H7 (cell line): ENCODE data around the gene THEMIS. TPM values are rescaled to one million over a fixed set of nuclear protein-coding genes. Genes with fewer than 3 reads are reported as not detected.

Source experiments
- DNase-seq: peaks from one replicate; pipeline ENCODE4 v3.0.0; 2012
- H3K27me3 ChIP-seq: 2 replicates; pipeline ENCODE4 v1.6.0; 2011; ENCODE audit warnings: mild to moderate bottlenecking, low read length; ENCODE audit not compliant: control insufficient read depth, insufficient read depth
- H3K36me3 ChIP-seq: replicated peaks from 2 replicates; pipeline ENCODE4 v1.5.1; 2011; ENCODE audit warnings: low read length; ENCODE audit not compliant: control insufficient read depth, insufficient read depth
- H3K4me3 ChIP-seq: 2 replicates; pipeline ENCODE4 v1.5.1; 2011; ENCODE audit warnings: low read depth, mild to moderate bottlenecking, control low read depth, low read length, moderate library complexity; ENCODE audit not compliant: insufficient read depth
- total RNA-seq: library from RNA; depleted of rRNA; stranded (reverse); fragments of >200 nt; shearing (Covaris generic); gene quantifications from 2 replicates; pipeline ENCODE4 v1.2.3, GENCODE V29; 2014

The THEMIS gene
- total RNA-seq, 1 experiment from 2014 or later, result not detected

DNA sequence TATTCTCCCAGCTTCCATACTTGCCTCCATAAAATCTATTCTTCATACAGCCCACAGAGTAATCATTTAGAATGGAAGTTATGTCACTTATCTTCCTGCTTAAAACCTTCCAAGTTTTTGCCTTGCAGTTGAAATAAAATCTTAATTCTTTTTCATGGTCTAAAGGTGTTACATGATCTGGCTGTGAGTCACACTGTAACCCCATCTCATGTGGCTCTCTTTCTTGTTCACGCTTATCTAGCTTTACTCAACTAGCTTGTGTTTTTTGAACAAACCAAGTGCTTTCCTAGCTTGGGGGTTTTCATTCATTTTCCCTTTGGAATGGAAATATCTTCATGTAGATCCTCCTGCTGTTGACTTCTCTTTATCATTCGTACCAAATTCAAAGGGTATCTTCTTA lies 23.6 kb upstream of the THEMIS start:
- Histone ChIP-seq H3K36me3 (no peaks in the 10 kb centered on the region), H3K4me3 (no peak overlapping the region), H3K27me3 (no peaks in the 10 kb centered on the region)
- DNase-seq, result no peak

DNA sequence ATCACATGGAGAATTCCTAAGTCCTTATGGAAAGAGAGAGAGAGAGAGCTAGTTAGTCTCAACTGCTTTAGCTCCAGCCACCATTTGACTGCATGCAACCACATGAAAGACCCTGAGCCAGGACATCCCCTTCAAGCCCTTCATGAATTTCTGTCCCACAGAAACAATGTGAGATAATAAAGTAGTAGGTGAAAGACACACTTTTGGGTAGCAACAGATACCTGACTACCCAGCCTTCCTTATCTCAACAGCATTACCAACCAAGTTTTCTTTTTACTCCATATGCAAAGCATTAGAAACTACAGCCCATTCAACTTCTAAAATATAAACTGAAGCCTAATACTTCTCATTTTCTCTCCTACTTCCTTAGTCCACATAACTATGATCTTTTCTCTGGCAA lies 23.2 kb upstream of the THEMIS start:
- Histone ChIP-seq H3K36me3 (no peaks in the 10 kb centered on the region), H3K4me3 (no peak overlapping the region), H3K27me3 (no peaks in the 10 kb centered on the region)
- no peak for DNase-seq

DNA sequence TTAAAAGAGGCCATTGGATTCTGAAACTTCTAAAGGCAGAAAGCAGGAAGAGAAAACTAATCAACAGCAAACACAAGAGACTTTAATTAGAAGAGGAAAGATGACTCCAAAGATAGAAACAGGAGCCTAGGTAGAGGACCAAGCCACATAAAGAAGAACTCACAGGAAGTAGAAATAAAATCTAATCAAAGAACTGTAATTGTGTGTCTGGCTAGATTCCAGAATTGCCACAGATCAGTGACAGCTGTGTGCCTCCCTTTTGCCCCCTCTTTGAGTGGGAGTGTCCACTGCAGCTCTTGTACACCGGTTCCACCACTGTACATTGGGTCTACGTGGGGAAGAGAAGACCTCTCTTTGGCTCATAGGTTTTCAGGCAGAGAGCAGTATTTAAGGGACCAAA lies 22.3 kb upstream of the THEMIS start:
- Histone ChIP-seq H3K36me3 (no peaks in the 10 kb centered on the region), H3K27me3 (no peaks in the 10 kb centered on the region), H3K4me3 (no peak overlapping the region)
- DNase-seq, result no peak

DNA sequence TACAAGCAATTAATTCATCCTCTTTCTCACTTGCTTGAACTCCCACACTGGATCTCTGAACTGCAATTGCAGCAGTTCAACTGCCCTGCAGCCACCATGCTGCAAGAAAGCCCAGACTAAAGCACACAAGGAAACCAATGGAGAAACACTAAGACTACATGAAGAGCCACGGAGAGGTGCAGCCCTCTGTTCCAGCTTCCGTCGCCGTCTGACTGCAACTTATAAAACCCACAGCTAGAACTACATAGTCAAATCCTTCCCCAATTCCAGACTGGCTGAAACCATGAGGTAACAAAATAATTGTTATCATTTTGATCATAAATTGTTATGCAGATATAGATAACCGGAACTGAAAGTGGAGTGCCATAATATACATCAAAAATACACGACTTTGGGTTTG lies 21.1 kb upstream of the THEMIS start:
- no peak for DNase-seq

DNA sequence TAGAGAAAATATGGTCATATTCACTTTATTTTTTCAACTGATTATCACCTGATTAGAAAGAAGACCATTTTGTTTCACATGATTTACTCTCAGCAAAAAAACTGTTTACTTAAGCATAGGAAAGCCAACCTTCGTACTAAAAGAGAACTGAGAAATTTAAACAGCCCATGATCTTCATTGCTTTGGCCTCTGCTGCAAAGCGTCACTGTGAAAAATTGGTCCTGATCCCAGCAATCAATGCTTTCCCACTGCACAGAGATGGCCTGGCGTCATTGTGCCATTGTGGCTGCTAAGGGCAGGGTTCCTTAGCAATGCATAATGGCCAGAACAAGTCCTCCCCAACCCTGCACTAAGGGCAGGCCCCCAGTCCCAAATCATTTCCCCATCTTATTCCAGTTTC lies 19.9 kb upstream of the THEMIS start:
- no peak for DNase-seq
- Histone ChIP-seq H3K4me3 (no peak overlapping the region), H3K36me3 (no peaks in the 10 kb centered on the region), H3K27me3 (no peaks in the 10 kb centered on the region)

More for the DNA sequence above, 21.1 kb upstream of the THEMIS start:
- no peak overlapping the region for H3K4me3 ChIP-seq
- H3K27me3 ChIP-seq, result no peaks in the 10 kb centered on the region
- H3K36me3 ChIP-seq, result no peaks in the 10 kb centered on the region

DNA sequence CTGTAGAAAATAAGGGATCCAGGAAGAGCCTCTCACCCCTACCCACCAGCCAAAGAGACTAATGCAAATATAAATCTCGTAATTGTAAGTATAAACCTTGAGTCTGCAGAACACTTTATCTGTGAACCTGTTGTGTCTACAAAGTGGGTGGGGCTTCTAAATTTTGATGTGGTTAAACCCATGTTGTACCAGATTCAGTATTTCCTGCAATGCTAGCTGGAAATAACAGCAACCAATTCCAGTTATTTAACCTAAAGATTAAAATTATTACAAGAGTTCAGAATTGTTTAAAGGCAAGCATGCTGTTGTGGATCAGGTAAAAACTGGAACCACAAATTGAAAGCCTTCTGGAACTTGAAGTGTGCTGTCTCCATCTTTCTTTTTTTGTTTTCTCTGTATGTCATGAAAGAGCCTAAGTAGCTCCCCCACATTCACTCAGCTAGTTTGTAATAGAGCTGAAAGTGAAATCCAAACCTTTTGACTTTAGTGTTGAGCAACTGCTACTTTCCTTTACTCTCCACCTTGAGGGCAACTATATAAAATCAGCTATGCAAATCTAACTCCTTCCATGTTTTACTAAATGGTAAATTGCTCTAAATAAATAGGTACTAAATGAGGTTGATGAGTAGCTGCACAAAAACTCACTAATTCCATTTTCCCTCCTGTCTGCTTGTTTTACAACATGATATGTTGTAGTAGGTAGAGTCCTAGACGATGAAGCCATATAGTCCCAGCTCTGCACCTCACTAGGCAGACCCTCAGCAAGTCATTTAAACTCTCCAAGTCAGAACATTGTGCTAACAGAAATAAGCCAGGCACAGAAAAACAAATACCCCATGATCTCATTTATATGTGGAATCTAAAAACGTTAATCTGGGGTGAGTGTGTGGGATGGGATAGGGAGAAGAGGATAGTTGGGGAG lies 17.9 kb upstream of the THEMIS start:
- no peak overlapping the region for H3K4me3 ChIP-seq
- no peaks in the 10 kb centered on the region for H3K27me3 ChIP-seq

DNA sequence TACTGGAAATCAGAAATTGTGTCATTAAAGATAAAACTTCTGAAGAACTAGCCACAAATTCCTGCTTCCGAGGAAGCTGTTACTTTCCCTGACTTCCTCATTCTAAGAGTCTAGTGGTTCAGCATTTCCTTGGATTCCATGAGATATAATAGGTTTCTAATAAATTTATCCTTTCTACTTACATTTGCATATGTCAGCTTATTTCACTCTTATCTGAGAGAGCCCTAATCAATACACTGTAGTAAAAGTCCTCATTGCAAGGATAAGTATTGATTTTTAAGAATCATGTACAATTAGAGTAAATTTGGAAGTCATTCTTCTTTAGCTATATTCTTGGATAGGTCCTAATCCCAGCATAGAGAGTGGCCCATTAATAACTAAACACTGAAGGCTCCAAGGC lies 16.9 kb upstream of the THEMIS start:
- no peak overlapping the region for H3K4me3 ChIP-seq
- H3K36me3 ChIP-seq, result no peaks in the 10 kb centered on the region
- H3K27me3 ChIP-seq, result no peaks in the 10 kb centered on the region
- DNase-seq, result no peak

More for the DNA sequence above, 17.9 kb upstream of the THEMIS start:
- no peaks in the 10 kb centered on the region for H3K36me3 ChIP-seq
- DNase-seq, result no peak

DNA sequence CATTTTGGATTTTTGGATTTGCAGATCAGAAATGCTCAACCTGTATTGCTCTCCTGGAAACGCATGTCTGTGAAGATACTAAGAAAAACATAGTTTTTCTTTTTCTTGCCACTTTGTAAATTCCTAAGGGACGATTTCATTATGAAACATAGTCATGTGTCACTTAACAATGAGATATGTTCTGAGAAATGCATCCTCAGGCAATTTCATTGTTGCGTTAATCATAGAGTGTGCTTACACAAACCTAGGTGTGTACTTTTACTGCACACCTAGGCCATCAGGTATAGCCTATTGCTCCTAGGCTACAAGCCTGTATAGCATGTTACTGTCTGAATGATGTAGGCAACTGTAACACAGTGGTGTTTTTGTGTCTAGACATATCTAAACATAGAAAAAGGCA lies 13.4 kb upstream of the THEMIS start:
- H3K27me3 ChIP-seq, result no peaks in the 10 kb centered on the region
- DNase-seq, result no peak
- no peaks in the 10 kb centered on the region for H3K36me3 ChIP-seq
- no peak overlapping the region for H3K4me3 ChIP-seq

DNA sequence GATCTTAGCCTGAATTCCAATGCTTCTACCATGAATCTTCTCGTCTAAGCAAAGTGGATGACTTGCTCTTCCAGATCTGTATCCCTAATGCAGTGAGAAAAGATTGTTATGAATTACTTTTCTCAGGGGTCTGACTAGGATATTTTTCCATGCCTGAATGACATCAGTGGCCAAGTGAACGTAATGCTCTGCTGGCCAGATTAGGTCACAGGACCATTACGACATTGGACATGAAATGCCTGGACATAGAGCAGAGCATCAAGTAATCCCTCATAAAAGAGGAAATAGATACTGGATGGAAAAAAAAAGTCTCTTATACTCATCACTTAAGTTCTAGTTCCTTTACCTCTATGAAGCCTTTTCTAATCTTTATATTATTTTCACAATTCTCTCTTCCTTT lies 12.1 kb upstream of the THEMIS start:
- Histone ChIP-seq H3K36me3 (no peaks in the 10 kb centered on the region), H3K4me3 (no peak overlapping the region), H3K27me3 (no peaks in the 10 kb centered on the region)
- no peak for DNase-seq

DNA sequence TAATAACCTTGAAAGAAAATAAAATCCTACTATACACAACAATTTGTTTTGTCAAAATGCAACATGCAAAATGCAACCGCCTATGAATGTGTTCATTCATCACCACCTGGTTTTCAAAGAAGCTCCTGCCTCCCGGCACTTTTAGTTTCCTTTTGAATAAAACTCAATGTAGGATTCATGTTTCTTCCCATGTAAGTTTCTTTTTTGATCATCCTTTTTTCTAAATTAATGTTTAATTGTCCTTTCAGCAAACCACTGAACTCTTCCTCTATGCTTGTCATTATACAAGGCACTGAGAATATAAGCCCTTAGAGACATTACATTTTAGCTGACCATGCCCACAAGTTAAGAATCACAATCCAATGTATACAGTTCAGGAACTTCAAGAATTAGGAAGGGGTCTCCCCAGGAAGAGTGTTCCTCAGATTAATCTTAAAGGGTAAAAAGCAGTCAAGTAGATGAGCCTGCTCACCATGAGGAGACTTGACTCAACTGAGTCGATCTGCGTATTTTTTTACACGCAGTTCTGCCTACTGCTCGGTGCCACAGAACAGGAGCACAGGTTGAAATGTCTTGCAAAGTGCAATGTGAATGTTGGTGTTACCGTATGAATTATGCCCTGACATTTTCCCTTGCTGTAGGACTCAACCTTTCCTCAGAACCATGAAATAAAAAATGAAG lies 7.2 kb upstream of the THEMIS start:
- no peak overlapping the region for H3K4me3 ChIP-seq
- no peaks in the 10 kb centered on the region for H3K36me3 ChIP-seq
- no peak for DNase-seq
- H3K27me3 ChIP-seq, result no peaks in the 10 kb centered on the region

DNA sequence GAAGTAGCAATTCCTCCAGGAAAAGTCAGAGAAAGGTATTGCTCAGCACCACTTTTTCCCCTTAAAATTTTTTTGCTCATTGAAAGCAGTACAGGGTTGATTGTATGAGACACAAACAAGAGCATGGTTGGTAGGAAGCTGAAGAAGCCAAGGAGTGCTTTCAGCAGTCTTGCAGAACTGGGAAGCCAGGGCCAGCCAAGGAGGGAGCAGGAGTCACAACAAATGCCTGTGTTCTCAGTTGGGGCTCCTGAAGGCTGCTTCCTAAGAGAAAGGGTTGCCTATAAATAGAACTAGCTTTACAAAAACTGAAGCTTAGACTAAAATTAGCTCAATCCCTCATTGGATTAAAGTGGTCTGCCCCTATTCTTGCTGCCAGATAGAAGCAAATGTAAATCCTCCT lies 3.3 kb upstream of the THEMIS start:
- H3K36me3 ChIP-seq, result no peaks in the 10 kb centered on the region
- no peak overlapping the region for H3K4me3 ChIP-seq
- DNase-seq, result no peak

DNA sequence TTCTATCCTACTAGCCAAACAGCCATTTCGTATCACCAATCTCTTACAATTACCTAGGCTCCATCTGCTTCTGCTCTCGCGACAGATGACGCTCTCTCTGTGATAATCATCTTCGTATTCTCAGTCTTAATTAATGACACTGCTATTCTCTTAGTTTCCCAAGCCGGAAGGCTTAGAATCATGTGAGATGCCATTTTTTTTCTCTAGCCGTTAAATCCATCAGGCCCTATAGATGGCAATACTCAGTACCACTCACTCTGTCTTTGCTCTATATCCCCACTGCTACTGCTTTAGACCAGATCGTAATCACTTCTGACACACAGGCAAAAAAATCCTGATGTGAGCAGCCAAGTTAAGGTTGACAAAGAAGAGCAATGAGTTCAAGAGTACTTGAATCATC lies 2.1 kb upstream of the THEMIS start:
- H3K36me3 ChIP-seq, result no peaks in the 10 kb centered on the region
- no peak for DNase-seq
- H3K27me3 ChIP-seq, result no peaks in the 10 kb centered on the region
- H3K4me3 ChIP-seq, result no peak overlapping the region

More for the DNA sequence above, 3.3 kb upstream of the THEMIS start:
- no peaks in the 10 kb centered on the region for H3K27me3 ChIP-seq

DNA sequence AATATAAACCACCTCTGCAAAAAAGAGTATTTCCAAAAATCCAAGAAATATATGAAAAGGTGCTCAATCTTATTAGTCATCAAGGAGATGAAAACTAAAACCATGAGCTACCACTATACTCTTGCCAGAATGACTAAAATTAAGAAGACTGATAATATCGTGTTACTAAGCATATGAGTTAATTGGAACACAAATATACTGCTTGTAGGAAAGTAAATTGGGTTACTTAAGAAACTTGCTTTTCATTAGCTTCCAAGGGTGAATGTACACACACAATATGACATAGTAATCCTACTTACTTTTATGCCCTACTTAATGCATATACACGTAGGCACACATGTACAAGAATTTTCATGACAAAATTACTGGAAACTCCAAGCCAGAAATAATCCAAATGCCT lies 3.4 kb downstream of the THEMIS start:
- no peak overlapping the region for H3K4me3 ChIP-seq
- DNase-seq, result no peak
- H3K27me3 ChIP-seq, result no peaks in the 10 kb centered on the region
- no peaks in the 10 kb centered on the region for H3K36me3 ChIP-seq

DNA sequence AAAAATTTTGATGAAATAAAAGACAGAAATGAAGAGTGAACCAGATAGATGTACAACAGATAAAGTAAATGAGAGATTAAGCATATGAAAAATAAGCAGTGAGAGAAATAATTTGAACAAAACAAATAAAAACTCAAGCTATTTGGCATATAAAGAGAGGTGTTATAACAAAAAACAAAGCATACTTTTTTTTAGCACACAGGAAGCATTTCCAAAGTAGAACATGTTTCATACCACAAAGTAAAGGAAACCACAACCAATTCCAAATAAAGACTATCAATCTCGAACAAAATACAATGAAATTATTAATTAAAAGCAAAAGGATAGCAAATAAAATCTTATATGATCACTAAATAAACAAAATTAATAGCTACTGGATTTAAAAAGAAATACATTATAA lies 6.8 kb downstream of the THEMIS start:
- Histone ChIP-seq H3K36me3 (no peaks in the 10 kb centered on the region), H3K27me3 (no peaks in the 10 kb centered on the region), H3K4me3 (no peak overlapping the region)
- DNase-seq, result no peak

DNA sequence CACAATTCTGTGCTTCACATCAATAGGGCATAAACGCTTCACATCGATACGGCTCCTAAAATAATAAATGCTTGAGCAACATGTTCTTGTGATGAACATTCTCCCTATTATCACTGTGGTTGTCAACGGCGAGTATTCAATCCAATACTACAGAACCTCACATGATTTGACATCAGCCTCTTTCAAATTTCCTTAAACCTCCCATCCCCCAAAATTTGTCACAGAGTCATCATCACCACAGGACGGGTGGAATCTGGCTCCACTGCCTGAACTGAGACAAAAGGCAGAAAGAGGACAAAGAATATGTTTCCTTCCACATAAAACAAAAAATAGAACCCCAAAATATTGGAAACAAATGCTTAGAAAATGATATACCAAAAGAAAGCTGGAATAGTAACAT lies 7.3 kb downstream of the THEMIS start:
- Histone ChIP-seq H3K27me3 (no peaks in the 10 kb centered on the region), H3K36me3 (no peaks in the 10 kb centered on the region), H3K4me3 (no peak overlapping the region)
- DNase-seq, result no peak
